Measurements from ENCODE around the gene SNTA1.

Gene SNTA1

DNA sequence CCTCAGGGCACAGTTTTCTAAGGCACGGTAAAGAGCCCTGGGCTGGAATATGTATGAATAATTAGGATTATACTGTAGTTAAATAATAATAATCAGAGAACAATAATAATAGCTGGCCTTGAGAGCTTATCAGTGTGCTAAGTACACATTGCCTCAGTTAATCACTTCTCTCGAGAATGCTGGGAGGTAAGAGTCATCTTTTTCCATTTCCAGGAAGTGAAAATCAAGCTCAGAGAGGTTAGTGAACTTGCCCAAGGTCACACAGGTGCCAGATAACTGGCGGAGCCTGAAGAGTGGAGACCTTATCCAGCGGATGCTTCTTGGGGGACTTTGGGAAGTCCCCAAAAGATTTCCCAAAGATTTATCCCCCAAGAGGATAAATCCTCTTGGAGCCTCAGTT, 26.9 kb upstream of the SNTA1 start:
- no peak for TF ChIP-seq REST (IDR thresholded peaks at IDR 0.05; ENCODE audit: insufficient read depth in 1 of 2, low read depth in 2 of 2, low read length in 2 of 2)
- no peak for TF ChIP-seq SIN3A (IDR thresholded peaks at IDR 0.05; ENCODE audit: borderline replicate concordance, insufficient read depth, low read length)
- TF ChIP-seq TAF1 (IDR thresholded peaks at IDR 0.05; ENCODE audit: borderline replicate concordance, insufficient read depth, low read length): no peak
- no peak for TF ChIP-seq POLR2AphosphoS5 (IDR thresholded peaks at IDR 0.05; ENCODE audit: low read depth, low read length)
- TF ChIP-seq FOXP2 (optimal IDR thresholded peaks at IDR 0.05; ENCODE audit: borderline replicate concordance, extremely low read depth, extremely low read length, insufficient read depth): no peak

- TF ChIP-seq SIN3A (IDR thresholded peaks at IDR 0.05; ENCODE audit: borderline replicate concordance, insufficient read depth, low read length): no peak
- TF ChIP-seq REST (IDR thresholded peaks at IDR 0.05; ENCODE audit: insufficient read depth in 1 of 2, low read depth in 2 of 2, low read length in 2 of 2): no peak
- no peak for TF ChIP-seq POLR2AphosphoS5 (IDR thresholded peaks at IDR 0.05; ENCODE audit: low read depth, low read length)
Observed at GRCh38 chr20:33466303-33466646, 22.7 kb upstream of the SNTA1 start.

DNA sequence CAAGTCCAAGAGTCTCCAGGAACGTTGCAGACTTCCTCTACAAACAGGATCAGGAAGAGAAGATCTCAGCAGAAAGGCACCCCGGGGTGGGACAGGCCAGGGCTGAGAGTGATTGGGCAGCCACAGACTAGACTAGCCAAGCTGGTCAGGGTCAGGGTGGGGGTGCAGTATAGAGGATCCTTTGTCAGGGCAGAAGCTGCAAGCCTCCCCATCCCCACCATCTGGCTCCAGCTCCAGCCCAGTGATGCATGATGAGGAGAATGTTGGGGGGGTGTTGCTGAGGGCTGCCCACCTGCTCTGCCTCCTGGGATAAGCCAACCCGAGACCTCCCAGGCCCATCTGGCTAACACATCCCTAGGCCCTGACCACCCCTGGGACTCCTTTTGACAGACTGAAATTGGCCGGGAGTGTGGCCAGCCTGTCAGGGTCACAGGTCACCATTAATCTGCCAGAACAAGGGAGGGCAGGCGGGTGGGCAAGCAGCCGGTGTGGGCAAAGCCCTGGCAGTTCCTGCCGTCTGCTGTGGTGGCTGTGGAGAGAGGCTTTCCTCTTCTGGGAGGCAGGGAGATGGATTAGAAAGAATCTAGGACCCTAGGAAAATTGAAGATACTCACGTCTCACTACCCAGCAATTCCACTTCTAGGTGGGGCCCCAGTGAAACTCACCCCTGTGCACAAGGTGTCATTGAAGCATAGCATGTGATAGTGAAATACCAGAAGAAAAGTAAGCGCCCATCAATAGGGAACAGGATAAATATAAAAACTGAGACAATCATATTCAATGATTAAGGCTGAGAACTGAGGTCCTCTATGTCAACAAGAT, 22.1 kb upstream of the SNTA1 start:
- no peak for TF ChIP-seq TAF1 (IDR thresholded peaks at IDR 0.05; ENCODE audit: borderline replicate concordance, insufficient read depth, low read length)
- no peak for TF ChIP-seq FOXP2 (optimal IDR thresholded peaks at IDR 0.05; ENCODE audit: borderline replicate concordance, extremely low read depth, extremely low read length, insufficient read depth)
- TF ChIP-seq REST (IDR thresholded peaks at IDR 0.05; ENCODE audit: insufficient read depth in 1 of 2, low read depth in 2 of 2, low read length in 2 of 2): no peak
- no peak for TF ChIP-seq POLR2AphosphoS5 (IDR thresholded peaks at IDR 0.05; ENCODE audit: low read depth, low read length)

- no peak for TF ChIP-seq TAF1 (IDR thresholded peaks at IDR 0.05; ENCODE audit: borderline replicate concordance, insufficient read depth, low read length)
- no peak for TF ChIP-seq FOXP2 (optimal IDR thresholded peaks at IDR 0.05; ENCODE audit: borderline replicate concordance, extremely low read depth, extremely low read length, insufficient read depth)
- TF ChIP-seq SIN3A (IDR thresholded peaks at IDR 0.05; ENCODE audit: borderline replicate concordance, insufficient read depth, low read length): no peak
- TF ChIP-seq REST (IDR thresholded peaks at IDR 0.05; ENCODE audit: insufficient read depth in 1 of 2, low read depth in 2 of 2, low read length in 2 of 2): no peak
- no peak for TF ChIP-seq POLR2AphosphoS5 (IDR thresholded peaks at IDR 0.05; ENCODE audit: low read depth, low read length)
Observed at GRCh38 chr20:33463332-33464101, 20.0 kb upstream of the SNTA1 start.

Data from PFSK-1 (cell line).